Tibial nerve (tissue), 4 donors: ENCODE results near the gene PSMB3. TPM values are rescaled to one million over a fixed set of nuclear protein-coding genes. Genes with fewer than 3 reads are reported as not detected.

Source experiments
- DNase-seq, 2 donors: peaks; one replicate each; pipeline ENCODE4 v3.0.0-alpha.2; 2019; ENCODE audit warnings: low spot score in 2 of 2
- H3K27ac ChIP-seq, 4 donors: fragments of 200-600 bp; sonication (generic) in 3 of 4; one replicate each; pipeline ENCODE4 v1.5.1; 2017 to 2019; ENCODE audit warnings: mild to moderate bottlenecking in 1 of 4
- H3K27me3 ChIP-seq, 2 donors: fragments of 200-600 bp; sonication (generic) in 1 of 2; one replicate each; pipeline versions ENCODE4 v1.5.1 to v1.6.0; 2017 to 2019
- H3K36me3 ChIP-seq, 3 donors: fragments of 200-600 bp; sonication (generic); one replicate each; pipeline ENCODE4 v1.5.1; 2018 to 2019
- H3K4me1 ChIP-seq, 4 donors: fragments of 200-600 bp; sonication (generic) in 3 of 4; one replicate each; pipeline ENCODE4 v1.5.1; 2017 to 2019
- H3K4me3 ChIP-seq, 4 donors: fragments of 200-600 bp; sonication (generic) in 3 of 4; one replicate each; pipeline ENCODE4 v1.5.1; 2017 to 2019; ENCODE audit warnings: mild to moderate bottlenecking in 1 of 4, moderate library complexity in 1 of 4
- H3K9me3 ChIP-seq, 4 donors: fragments of 200-600 bp; sonication (generic) in 3 of 4; one replicate each; pipeline ENCODE4 v1.5.1; 2017 to 2019
- EP300 ChIP-seq, 2 donors: sonication (generic); formaldehyde crosslinking; IDR thresholded peaks; one replicate each; pipeline ENCODE4 v1.6.1; 2017; ENCODE audit warnings: antibody characterized with exemption in 2 of 2, mild to moderate bottlenecking in 1 of 2
- POLR2A ChIP-seq, 2 donors: fragments of 450-650 bp; IDR thresholded peaks; one replicate each; pipeline ENCODE4 v1.6.1; 2017; ENCODE audit warnings: antibody characterized with exemption in 2 of 2, mild to moderate bottlenecking in 2 of 2, moderate library complexity in 2 of 2
- WGBS, 2 donors: methylation state at CpG; one replicate each; pipeline ENCODE4 v1.1.5; 2018; 5-methylcytosine and 5-hydroxymethylcytosine counted together
- total RNA-seq, 4 donors: library from RNA; depleted of rRNA; stranded (reverse); fragments of >200 nt; gene quantifications; one replicate each; pipeline ENCODE4 v1.1.0, GENCODE V29; 2016
- TF ChIP-seq, protein P1 (sequence below), 5 experiments: fragments of 200-600 bp in 3 of 5; fragments of 450-650 bp in 2 of 5; sonication (generic) in 3 of 5; IDR thresholded peaks; one replicate each; pipeline ENCODE4 v1.5.1; 2016 to 2019; ENCODE audit warnings: antibody characterized with exemption in 5 of 5, mild to moderate bottlenecking in 3 of 5, moderate library complexity in 2 of 5

The PSMB3 gene
- total RNA-seq, 4 donors from 2014 or later: 88.8 to 146 (median 141) TPM

DNA sequence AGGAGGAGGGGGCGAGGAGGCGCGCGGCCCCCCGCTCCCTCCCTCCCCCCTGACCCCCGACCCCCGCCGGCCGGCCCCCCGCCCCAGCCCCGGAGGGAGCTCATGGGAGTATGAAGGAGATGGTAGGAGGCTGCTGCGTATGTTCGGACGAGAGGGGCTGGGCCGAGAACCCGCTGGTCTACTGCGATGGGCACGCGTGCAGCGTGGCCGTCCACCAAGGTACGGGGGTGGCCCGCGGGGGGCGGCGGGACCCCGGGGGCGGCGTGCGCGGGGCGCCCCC is 47.1 kb upstream of the PSMB3 start:
- H3K4me1 ChIP-seq: peaks cover 0 to 46% (median 21%) of the 10 kb centered on the region in 4 donors
- WGBS, 2 donors: 0% methylated on average over 10 to 15 of the region's 32 CpGs
- H3K36me3 ChIP-seq: peaks cover 0 to 29% (median 0%) of the 10 kb centered on the region in 3 donors
- peak overlapping the region; percentile 92 to 98 (median 96) for H3K27ac ChIP-seq
- H3K27me3 ChIP-seq: no peaks in the 10 kb centered on the region
- no peak for DNase-seq
- TF ChIP-seq, protein P1, sequence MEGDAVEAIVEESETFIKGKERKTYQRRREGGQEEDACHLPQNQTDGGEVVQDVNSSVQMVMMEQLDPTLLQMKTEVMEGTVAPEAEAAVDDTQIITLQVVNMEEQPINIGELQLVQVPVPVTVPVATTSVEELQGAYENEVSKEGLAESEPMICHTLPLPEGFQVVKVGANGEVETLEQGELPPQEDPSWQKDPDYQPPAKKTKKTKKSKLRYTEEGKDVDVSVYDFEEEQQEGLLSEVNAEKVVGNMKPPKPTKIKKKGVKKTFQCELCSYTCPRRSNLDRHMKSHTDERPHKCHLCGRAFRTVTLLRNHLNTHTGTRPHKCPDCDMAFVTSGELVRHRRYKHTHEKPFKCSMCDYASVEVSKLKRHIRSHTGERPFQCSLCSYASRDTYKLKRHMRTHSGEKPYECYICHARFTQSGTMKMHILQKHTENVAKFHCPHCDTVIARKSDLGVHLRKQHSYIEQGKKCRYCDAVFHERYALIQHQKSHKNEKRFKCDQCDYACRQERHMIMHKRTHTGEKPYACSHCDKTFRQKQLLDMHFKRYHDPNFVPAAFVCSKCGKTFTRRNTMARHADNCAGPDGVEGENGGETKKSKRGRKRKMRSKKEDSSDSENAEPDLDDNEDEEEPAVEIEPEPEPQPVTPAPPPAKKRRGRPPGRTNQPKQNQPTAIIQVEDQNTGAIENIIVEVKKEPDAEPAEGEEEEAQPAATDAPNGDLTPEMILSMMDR (IDR thresholded peaks at IDR 0.05): no peak
- TF ChIP-seq POLR2A (IDR thresholded peaks at IDR 0.05) (no peak), EP300 (IDR thresholded peaks at IDR 0.05) (no peak)
- H3K9me3 ChIP-seq: no peaks in the 10 kb centered on the region
- peak overlapping the region; percentile 66 to 87 (median 80) for H3K4me3 ChIP-seq

DNA sequence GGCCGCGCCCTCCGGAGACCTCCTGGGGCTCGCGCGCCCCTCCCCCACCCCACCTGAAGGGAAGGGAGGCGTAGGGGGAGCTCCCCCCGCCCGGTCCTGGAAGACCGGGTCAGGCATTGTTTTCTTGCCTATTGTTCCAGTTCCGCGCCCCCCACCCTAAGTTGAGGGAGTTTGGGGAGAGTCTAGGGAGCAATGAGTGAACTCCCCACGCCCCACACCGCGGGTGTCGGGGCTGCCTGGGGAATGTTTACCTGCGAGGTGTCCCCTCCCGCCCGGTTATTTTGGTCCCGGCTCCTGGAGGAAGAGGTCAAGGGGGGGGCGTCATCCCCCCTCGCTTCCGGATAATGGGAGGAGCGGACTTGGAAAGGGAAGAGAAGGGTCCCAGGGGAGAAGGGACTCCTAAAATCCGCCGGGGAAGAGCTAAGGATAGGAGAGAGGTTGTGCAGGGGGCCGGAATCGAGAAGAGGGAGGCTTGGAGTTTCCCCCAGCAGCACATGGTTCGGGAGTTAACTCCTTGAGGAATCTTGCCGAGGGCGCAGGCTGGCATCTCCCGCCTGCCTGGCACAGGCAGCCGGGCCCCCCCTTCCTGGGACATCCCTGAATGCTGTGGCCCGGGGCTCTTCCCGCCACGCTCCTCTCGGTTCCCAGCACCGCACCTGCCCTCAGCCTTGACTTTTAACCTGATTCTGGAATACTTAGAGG is 46.6 kb upstream of the PSMB3 start:
- TF ChIP-seq POLR2A (IDR thresholded peaks at IDR 0.05) (no peak), EP300 (IDR thresholded peaks at IDR 0.05) (peak in 1 of 2 donors; percentile 23)
- Histone ChIP-seq H3K4me1 (peaks cover 0 to 43% (median 20%) of the 10 kb centered on the region in 4 donors), H3K27me3 (no peaks in the 10 kb centered on the region), H3K9me3 (no peaks in the 10 kb centered on the region), H3K4me3 (peak overlapping the region; percentile 66 to 87 (median 80)), H3K27ac (peak overlapping the region; percentile 92 to 98 (median 96)), H3K36me3 (peaks cover 0 to 34% (median 0%) of the 10 kb centered on the region in 3 donors)
- 1% methylated on average over 30 to 36 of the region's 38 CpGs for WGBS, 2 donors
- DNase-seq: peak; percentile 35 to 43

DNA sequence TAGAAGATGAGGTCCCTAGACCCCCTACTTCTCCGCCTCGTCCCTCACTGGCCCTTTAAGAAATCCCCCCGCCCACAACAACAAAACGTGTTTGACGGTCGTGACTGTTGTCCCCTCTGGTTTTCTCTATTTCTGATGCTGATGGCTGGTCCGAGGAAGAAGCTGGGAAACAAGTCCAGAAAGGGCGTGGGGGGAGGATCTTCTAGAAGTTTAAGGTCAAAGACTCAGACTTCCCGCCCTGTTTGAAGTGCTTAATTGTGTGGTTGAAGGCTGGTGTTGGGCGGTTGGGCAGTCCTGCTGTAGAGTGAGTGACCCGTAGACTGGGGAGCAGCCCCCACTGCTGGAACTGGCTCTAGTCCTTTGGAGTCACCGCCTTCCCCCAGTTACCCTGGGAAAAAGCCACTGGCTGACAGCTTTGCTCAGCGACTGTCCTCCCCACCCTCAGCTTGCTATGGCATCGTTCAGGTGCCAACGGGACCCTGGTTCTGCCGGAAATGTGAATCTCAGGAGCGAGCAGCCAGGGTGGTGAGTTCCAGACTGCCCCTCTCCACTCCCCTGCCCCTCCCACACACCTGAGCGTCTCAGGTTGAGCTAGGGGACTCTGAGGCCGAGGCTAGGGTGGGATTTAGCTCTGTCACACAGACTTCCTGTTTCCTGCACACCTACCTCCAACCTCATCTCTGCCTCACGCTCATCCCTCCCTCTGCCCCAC is 45.9 kb upstream of the PSMB3 start:
- no peaks in the 10 kb centered on the region for H3K27me3 ChIP-seq
- no peak for DNase-seq
- peak overlapping the region; percentile 66 to 87 (median 80) for H3K4me3 ChIP-seq
- 14% methylated on average over 17 to 19 of the region's 20 CpGs for WGBS, 2 donors
- no peaks in the 10 kb centered on the region for H3K9me3 ChIP-seq
- TF ChIP-seq POLR2A (IDR thresholded peaks at IDR 0.05) (no peak), EP300 (IDR thresholded peaks at IDR 0.05) (no peak)
- TF ChIP-seq, protein P1 (IDR thresholded peaks at IDR 0.05): no peak
- H3K27ac ChIP-seq: peak overlapping the region; percentile 92 to 98 (median 96)
- H3K36me3 ChIP-seq: peaks cover 0 to 41% (median 0%) of the 10 kb centered on the region in 3 donors
- peaks cover 0 to 36% (median 13%) of the 10 kb centered on the region in 4 donors for H3K4me1 ChIP-seq

DNA sequence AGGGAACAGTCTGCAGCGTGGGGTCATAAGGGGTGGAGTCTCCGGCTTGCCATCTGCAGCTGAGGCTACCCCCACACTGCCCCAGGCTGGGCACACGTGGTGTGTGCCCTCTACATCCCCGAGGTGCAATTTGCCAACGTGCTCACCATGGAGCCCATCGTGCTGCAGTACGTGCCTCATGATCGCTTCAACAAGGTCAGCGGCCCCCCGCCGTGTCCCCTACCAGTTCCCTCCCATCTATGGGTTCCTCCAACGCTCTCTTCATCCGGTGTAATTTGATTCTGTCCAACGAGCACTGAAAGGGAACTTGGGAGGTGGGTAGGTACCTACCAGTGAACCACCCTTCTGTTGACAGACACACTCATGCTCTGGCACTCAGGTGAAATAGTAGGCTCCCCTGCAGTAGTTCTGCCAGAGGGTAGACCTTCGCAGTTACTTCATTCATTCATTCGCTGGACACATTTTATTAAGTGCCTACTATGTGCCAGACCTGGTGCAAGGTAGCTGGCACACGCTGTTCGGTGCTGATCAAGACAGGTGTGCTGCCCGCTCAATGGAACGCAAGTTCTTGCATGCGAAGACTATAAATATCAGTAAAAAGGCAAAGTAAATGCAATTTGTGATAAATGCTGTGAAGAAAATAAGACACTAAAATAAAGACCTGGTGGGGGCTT is 44.7 kb upstream of the PSMB3 start:
- no peak for TF ChIP-seq EP300 (IDR thresholded peaks at IDR 0.05)
- no peak for TF ChIP-seq POLR2A (IDR thresholded peaks at IDR 0.05)
- TF ChIP-seq, protein P1 (IDR thresholded peaks at IDR 0.05): no peak
- Histone ChIP-seq H3K4me1 (peaks cover 0 to 31% (median 13%) of the 10 kb centered on the region in 4 donors), H3K4me3 (no peak overlapping the region), H3K27ac (peak overlapping the region in 1 of 4 donors; percentile 98), H3K36me3 (peaks cover 0 to 53% (median 0%) of the 10 kb centered on the region in 3 donors), H3K9me3 (no peaks in the 10 kb centered on the region), H3K27me3 (no peaks in the 10 kb centered on the region)
- DNase-seq: no peak
- WGBS, 2 donors: 73% methylated on average over 21 of the region's 21 CpGs

DNA sequence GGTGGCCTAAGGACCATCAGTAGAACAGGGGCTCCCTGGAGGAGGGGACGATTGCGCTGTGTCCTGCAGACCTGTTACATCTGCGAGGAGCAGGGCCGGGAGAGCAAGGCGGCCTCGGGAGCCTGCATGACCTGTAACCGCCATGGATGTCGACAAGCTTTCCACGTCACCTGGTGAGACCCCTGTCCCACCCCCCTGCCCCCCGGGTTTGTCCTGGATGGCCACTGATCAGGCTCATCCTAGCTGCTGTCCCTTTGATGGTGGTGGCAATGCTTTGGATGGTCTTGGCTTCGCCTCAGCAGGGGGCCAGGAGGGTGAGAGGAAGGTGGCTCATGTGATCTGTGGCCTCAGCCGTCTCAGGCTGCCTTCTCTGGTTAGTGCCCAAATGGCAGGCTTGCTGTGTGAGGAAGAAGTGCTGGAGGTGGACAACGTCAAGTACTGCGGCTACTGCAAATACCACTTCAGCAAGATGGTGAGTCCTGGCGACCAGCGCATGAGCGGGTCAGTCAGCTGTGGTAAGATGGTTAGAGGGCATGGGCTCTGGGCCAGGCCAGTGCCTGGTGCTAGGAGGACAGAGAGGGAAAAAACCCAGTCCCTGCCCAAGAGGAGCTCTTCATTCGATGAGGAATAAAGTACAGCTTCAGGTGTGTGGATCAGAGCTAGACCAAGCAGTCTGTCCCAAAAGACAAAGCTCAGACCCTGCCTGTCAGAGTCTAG is 43.3 kb upstream of the PSMB3 start:
- H3K27ac ChIP-seq: no peak overlapping the region
- peaks cover 0 to 17% (median 9%) of the 10 kb centered on the region in 4 donors for H3K4me1 ChIP-seq
- H3K36me3 ChIP-seq: peaks cover 0 to 67% (median 0%) of the 10 kb centered on the region in 3 donors
- no peaks in the 10 kb centered on the region for H3K27me3 ChIP-seq
- H3K9me3 ChIP-seq: no peaks in the 10 kb centered on the region
- TF ChIP-seq, protein P1 (IDR thresholded peaks at IDR 0.05): no peak
- TF ChIP-seq EP300 (IDR thresholded peaks at IDR 0.05) (no peak), POLR2A (IDR thresholded peaks at IDR 0.05) (no peak)
- H3K4me3 ChIP-seq: no peak overlapping the region
- WGBS, 2 donors: 90 to 91% methylated on average over 17 to 18 of the region's 18 CpGs
- DNase-seq: no peak
